ENCODE results near the gene ZNF22. TPM values are rescaled to one million over a fixed set of nuclear protein-coding genes. Genes with fewer than 3 reads are reported as not detected.
"Not testable (repeated sequence)": the region's sequence is repeated elsewhere in the genome, so short reads cannot be mapped to it uniquely, and the experiment has no call there.

The ZNF22 gene
- total RNA-seq, 1 donor from 2014 or later = 23.1 TPM

- Mint-ChIP-seq H3K27ac (peak overlapping the region; percentile 96), H3K4me3 (peak overlapping the region; percentile 93), H3K27me3 (ENCODE audit: insufficient read depth) (peaks cover 7% of the 10 kb centered on the region), H3K36me3 (ENCODE audit: low read depth) (peaks cover 44% of the 10 kb centered on the region), H3K9me3 (peaks cover 19% of the 10 kb centered on the region), H3K4me1 (ENCODE audit: low read depth) (peaks cover 28% of the 10 kb centered on the region)
- intact Hi-C loops (cut with micrococcal nuclease) = loop anchor here (1.0 to 10.0 kb wide), 7 partner anchors 26 to 1023 kb away; partner anchors contain the start of genes ALOX5, RASSF4 and ZFAND4
- DNase-seq (ENCODE audit: low spot score) = peak; percentile 38
Observed at GRCh38 chr10:45001381-45002148, 842 bp downstream of the ZNF22 start.

GRCh38 chr10:45003432-45004000, 2.8 kb downstream of the ZNF22 start:
- DNase-seq (ENCODE audit: low spot score) = no peak
- Mint-ChIP-seq H3K4me3 (peak overlapping the region; percentile 1), H3K27me3 (ENCODE audit: insufficient read depth) (no peaks in the 10 kb centered on the region), H3K4me1 (ENCODE audit: low read depth) (peaks cover 28% of the 10 kb centered on the region), H3K9me3 (peaks cover 19% of the 10 kb centered on the region), H3K36me3 (ENCODE audit: low read depth) (peaks cover 44% of the 10 kb centered on the region), H3K27ac (no peak overlapping the region)
- intact Hi-C loops (cut with micrococcal nuclease) = loop anchor here (5.0 to 10.0 kb wide), 4 partner anchors 371 to 1021 kb away; partner anchors contain the start of genes ALOX5 and ZFAND4

- no peak overlapping the region for H3K4me3 Mint-ChIP-seq
- DNase-seq (ENCODE audit: low spot score) = no peak
- peaks cover 44% of the 10 kb centered on the region for H3K36me3 Mint-ChIP-seq (ENCODE audit: low read depth)
- peaks cover 19% of the 10 kb centered on the region for H3K9me3 Mint-ChIP-seq
- H3K4me1 Mint-ChIP-seq (ENCODE audit: low read depth) = peaks cover 28% of the 10 kb centered on the region
- intact Hi-C loops (cut with micrococcal nuclease) = loop anchor here (5.0 to 10.0 kb wide), 4 partner anchors 370 to 1020 kb away; partner anchors contain the start of genes ALOX5 and ZFAND4
- no peaks in the 10 kb centered on the region for H3K27me3 Mint-ChIP-seq (ENCODE audit: insufficient read depth)
- no peak overlapping the region for H3K27ac Mint-ChIP-seq
Observed at GRCh38 chr10:45004661-45005060, 3.9 kb downstream of the ZNF22 start.

- intact Hi-C loops (cut with micrococcal nuclease) = loop anchor here (10.0 kb wide), 3 partner anchors 370 to 1020 kb away; partner anchors contain the start of gene ALOX5
- Mint-ChIP-seq H3K9me3 (peaks cover 19% of the 10 kb centered on the region), H3K27ac (no peak overlapping the region), H3K27me3 (ENCODE audit: insufficient read depth) (no peaks in the 10 kb centered on the region), H3K4me3 (no peak overlapping the region), H3K36me3 (ENCODE audit: low read depth) (peaks cover 40% of the 10 kb centered on the region), H3K4me1 (ENCODE audit: low read depth) (peaks cover 22% of the 10 kb centered on the region)
- DNase-seq (ENCODE audit: low spot score) = no peak
Observed at GRCh38 chr10:45005284-45005683, 4.6 kb downstream of the ZNF22 start.

- DNase-seq (ENCODE audit: low spot score) = no peak
- peaks cover 15% of the 10 kb centered on the region for H3K4me1 Mint-ChIP-seq (ENCODE audit: low read depth)
- no peaks in the 10 kb centered on the region for H3K27me3 Mint-ChIP-seq (ENCODE audit: insufficient read depth)
- no peak overlapping the region for H3K27ac Mint-ChIP-seq
- H3K4me3 Mint-ChIP-seq = no peak overlapping the region
- H3K9me3 Mint-ChIP-seq = peaks cover 19% of the 10 kb centered on the region
- intact Hi-C loops (cut with micrococcal nuclease) = loop anchor here (10.0 kb wide), 3 partner anchors 368 to 1018 kb away; partner anchors contain the start of gene ALOX5
- H3K36me3 Mint-ChIP-seq (ENCODE audit: low read depth) = peaks cover 40% of the 10 kb centered on the region
Observed at GRCh38 chr10:45006276-45007030, 5.7 kb downstream of the ZNF22 start.

GRCh38 chr10:45008524-45009161, 7.9 kb downstream of the ZNF22 start:
- Mint-ChIP-seq H3K27me3 (ENCODE audit: insufficient read depth) (no peaks in the 10 kb centered on the region), H3K27ac (no peak overlapping the region), H3K36me3 (ENCODE audit: low read depth) (peaks cover 24% of the 10 kb centered on the region), H3K4me1 (ENCODE audit: low read depth) (no peaks in the 10 kb centered on the region), H3K9me3 (peaks cover 5% of the 10 kb centered on the region), H3K4me3 (no peak overlapping the region)
- intact Hi-C loops (cut with micrococcal nuclease) = loop anchor here (2.0 to 10.0 kb wide), 5 partner anchors 76 to 1016 kb away; partner anchors contain the start of gene ALOX5
- no peak for DNase-seq (ENCODE audit: low spot score)

- H3K27ac Mint-ChIP-seq; H3K27me3 Mint-ChIP-seq (ENCODE audit: insufficient read depth); H3K36me3 Mint-ChIP-seq (ENCODE audit: low read depth); DNase-seq (ENCODE audit: low spot score); H3K9me3 Mint-ChIP-seq; H3K4me3 Mint-ChIP-seq; intact Hi-C loops (cut with micrococcal nuclease); H3K4me1 Mint-ChIP-seq (ENCODE audit: low read depth): not testable (repeated sequence)
Observed at GRCh38 chr10:45014557-45014956, 13.8 kb downstream of the ZNF22 start.

GRCh38 chr10:45015590-45015989, 14.9 kb downstream of the ZNF22 start:
- Mint-ChIP-seq H3K27me3 (ENCODE audit: insufficient read depth) (peaks cover 8% of the 10 kb centered on the region), H3K27ac (no peak overlapping the region), H3K4me3 (no peak overlapping the region), H3K9me3 (no peaks in the 10 kb centered on the region), H3K4me1 (ENCODE audit: low read depth) (no peaks in the 10 kb centered on the region), H3K36me3 (ENCODE audit: low read depth) (no peaks in the 10 kb centered on the region)
- intact Hi-C loops (cut with micrococcal nuclease) = no loop called here
- DNase-seq (ENCODE audit: low spot score) = no peak

GRCh38 chr10:45023426-45023825, 22.7 kb downstream of the ZNF22 start:
- intact Hi-C loops (cut with micrococcal nuclease) = no loop called here
- no peak overlapping the region for H3K27ac Mint-ChIP-seq
- no peaks in the 10 kb centered on the region for H3K4me1 Mint-ChIP-seq (ENCODE audit: low read depth)
- peaks cover 3% of the 10 kb centered on the region for H3K27me3 Mint-ChIP-seq (ENCODE audit: insufficient read depth)
- no peaks in the 10 kb centered on the region for H3K36me3 Mint-ChIP-seq (ENCODE audit: low read depth)
- no peak for DNase-seq (ENCODE audit: low spot score)
- no peak overlapping the region for H3K4me3 Mint-ChIP-seq
- peaks cover 6% of the 10 kb centered on the region for H3K9me3 Mint-ChIP-seq

- Mint-ChIP-seq H3K4me1 (ENCODE audit: low read depth) (no peaks in the 10 kb centered on the region), H3K4me3 (no peak overlapping the region), H3K27me3 (ENCODE audit: insufficient read depth) (peaks cover 5% of the 10 kb centered on the region), H3K36me3 (ENCODE audit: low read depth) (no peaks in the 10 kb centered on the region), H3K9me3 (peaks cover 10% of the 10 kb centered on the region), H3K27ac (no peak overlapping the region)
- DNase-seq (ENCODE audit: low spot score) = no peak
- intact Hi-C loops (cut with micrococcal nuclease) = no loop called here
Observed at GRCh38 chr10:45034301-45034700, 33.6 kb downstream of the ZNF22 start.

GRCh38 chr10:45035673-45036072, 35.0 kb downstream of the ZNF22 start:
- Mint-ChIP-seq H3K4me3 (no peak overlapping the region), H3K9me3 (peaks cover 6% of the 10 kb centered on the region), H3K4me1 (ENCODE audit: low read depth) (no peaks in the 10 kb centered on the region), H3K36me3 (ENCODE audit: low read depth) (no peaks in the 10 kb centered on the region), H3K27ac (no peak overlapping the region), H3K27me3 (ENCODE audit: insufficient read depth) (peaks cover 7% of the 10 kb centered on the region)
- intact Hi-C loops (cut with micrococcal nuclease) = no loop called here
- no peak for DNase-seq (ENCODE audit: low spot score)

GRCh38 chr10:45040921-45041542, 40.3 kb downstream of the ZNF22 start:
- DNase-seq (ENCODE audit: low spot score) = no peak
- Mint-ChIP-seq H3K4me1 (ENCODE audit: low read depth) (no peaks in the 10 kb centered on the region), H3K27ac (no peak overlapping the region), H3K27me3 (ENCODE audit: insufficient read depth) (peaks cover 13% of the 10 kb centered on the region), H3K36me3 (ENCODE audit: low read depth) (no peaks in the 10 kb centered on the region), H3K4me3 (no peak overlapping the region), H3K9me3 (no peaks in the 10 kb centered on the region)
- intact Hi-C loops (cut with micrococcal nuclease) = no loop called here
